Neural progenitor cell (in vitro differentiated cells): ENCODE measurements around the gene HDAC1. TPM values are rescaled to one million over a fixed set of nuclear protein-coding genes. Genes with fewer than 3 reads are reported as not detected.

Experiments
- DNase-seq: peaks from one replicate; pipeline ENCODE4 v3.0.0-alpha.2; 2016; ENCODE audit warnings: low spot score
- H2AFZ ChIP-seq: fragments of 200-600 bp; sonication (generic); replicated peaks from 2 replicates; pipeline ENCODE4 v1.6.1; 2016; ENCODE audit warnings: antibody characterized with exemption
- H3F3A ChIP-seq: fragments of 200-600 bp; sonication (generic); 2 replicates; pipeline ENCODE4 v1.6.1; 2016; ENCODE audit warnings: antibody characterized with exemption, low read depth
- H3K27ac ChIP-seq: fragments of 200-600 bp; sonication (generic); 2 replicates; pipeline ENCODE4 v1.5.1; 2016; ENCODE audit warnings: mild to moderate bottlenecking
- H3K27me3 ChIP-seq: fragments of 200-600 bp; sonication (generic); 2 replicates; pipeline ENCODE4 v1.6.1; 2016; ENCODE audit warnings: mild to moderate bottlenecking, moderate library complexity
- H3K36me3 ChIP-seq: fragments of 200-600 bp; sonication (generic); 2 replicates; pipeline ENCODE4 v1.5.1; 2016
- H3K4me1 ChIP-seq: fragments of 200-600 bp; sonication (generic); 2 replicates; pipeline ENCODE4 v1.6.1; 2016; ENCODE audit warnings: mixed run types
- H3K4me2 ChIP-seq: fragments of 200-600 bp; sonication (generic); 2 replicates; pipeline ENCODE4 v1.6.1; 2016
- H3K4me3 ChIP-seq: fragments of 200-600 bp; sonication (generic); 2 replicates; pipeline ENCODE4 v1.5.1; 2016
- H3K79me2 ChIP-seq: fragments of 200-600 bp; sonication (generic); 2 replicates; pipeline ENCODE4 v1.6.1; 2016; ENCODE audit warnings: low read depth
- H3K9ac ChIP-seq: fragments of 200-600 bp; sonication (generic); 2 replicates; pipeline ENCODE4 v1.6.1; 2016
- H3K9me3 ChIP-seq: fragments of 200-600 bp; sonication (generic); 2 replicates; pipeline ENCODE4 v1.5.1; 2016; ENCODE audit warnings: low read depth
- H4K20me1 ChIP-seq: fragments of 200-600 bp; sonication (generic); 2 replicates; pipeline ENCODE4 v1.6.1; 2016; ENCODE audit warnings: low read depth
- H3K27ac Mint-ChIP-seq: 3 replicates; pipeline ENCODE4 v1.8.0; 2021; ENCODE audit warnings: mixed read lengths
- H3K27me3 Mint-ChIP-seq: 2 replicates; pipeline ENCODE4 v1.8.0; 2022; ENCODE audit warnings: low read depth, mild to moderate bottlenecking, inconsistent platforms, moderate library complexity, mixed read lengths; ENCODE audit not compliant: insufficient read depth
- H3K36me3 Mint-ChIP-seq: 3 replicates; pipeline ENCODE4 v1.8.0; 2021; ENCODE audit warnings: mixed read lengths
- H3K4me1 Mint-ChIP-seq: 3 replicates; pipeline ENCODE4 v1.8.0; 2021; ENCODE audit warnings: mixed read lengths
- H3K4me3 Mint-ChIP-seq: 3 replicates; pipeline ENCODE4 v1.8.0; 2021; ENCODE audit warnings: mild to moderate bottlenecking, moderate library complexity, mixed read lengths
- H3K9me3 Mint-ChIP-seq: 3 replicates; pipeline ENCODE4 v1.8.0; 2020; ENCODE audit warnings: mixed read lengths
- EZH2 ChIP-seq: fragments of 200-600 bp; sonication (generic); IDR thresholded peaks from 2 replicates; pipeline ENCODE4 v1.6.1; 2017; ENCODE audit warnings: antibody characterized with exemption, mild to moderate bottlenecking, moderate library complexity
- EZH2phosphoT487 ChIP-seq: fragments of 200-600 bp; sonication (generic); IDR thresholded peaks from 2 replicates; pipeline ENCODE4 v1.6.1; 2017; ENCODE audit warnings: antibody characterized with exemption
- total RNA-seq: library from RNA; depleted of rRNA; stranded (reverse); fragments of >200 nt; gene quantifications from 2 replicates; pipeline ENCODE4 v1.2.3, GENCODE V29; 2015; ENCODE audit warnings: low replicate concordance
- TF ChIP-seq, protein P1 (sequence below): fragments of 200-600 bp; sonication (generic); IDR thresholded peaks from 2 replicates; pipeline ENCODE4 v1.5.1; 2017; ENCODE audit warnings: antibody characterized with exemption, mild to moderate bottlenecking

The HDAC1 gene
- total RNA-seq, 1 donor from 2014 or later, result 129 TPM

DNA sequence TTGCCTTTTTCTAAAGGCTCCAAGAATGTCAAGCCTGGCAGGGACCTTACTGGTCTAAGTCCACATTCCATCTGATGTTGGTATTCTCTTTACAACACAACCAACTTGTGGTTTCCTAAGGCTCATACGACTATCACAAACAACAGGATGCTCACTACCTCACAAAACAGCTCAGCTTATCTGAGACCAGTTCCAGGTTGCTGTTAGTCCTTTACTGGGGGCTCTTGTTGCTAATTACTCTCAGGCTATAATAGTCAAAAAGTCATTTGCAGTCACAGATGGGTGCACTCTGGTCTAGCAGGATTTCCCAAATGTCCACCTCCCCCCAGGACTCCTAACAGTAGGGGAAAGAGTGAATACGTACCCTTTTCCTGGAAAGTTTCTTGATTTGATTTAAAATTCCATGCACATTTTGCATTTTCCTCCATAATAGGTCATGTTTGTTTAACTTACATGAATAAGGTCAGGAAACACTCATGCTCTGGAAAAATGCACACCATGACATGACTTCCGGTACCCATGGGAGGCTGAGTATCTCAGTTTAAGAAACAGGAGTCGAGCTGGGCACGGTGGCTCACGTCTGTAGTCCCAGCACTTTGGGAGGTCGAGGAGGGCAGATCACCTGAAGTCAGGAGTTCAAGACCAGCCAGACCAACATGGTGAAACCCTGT is 24.8 kb upstream of the HDAC1 start:
- no peaks in the 10 kb centered on the region for H3K36me3 ChIP-seq
- no peak overlapping the region for H3K4me2 ChIP-seq
- no peak overlapping the region for H3K9ac ChIP-seq
- no peak overlapping the region for H3K4me3 ChIP-seq
- no peaks in the 10 kb centered on the region for H3F3A ChIP-seq
- no peak overlapping the region for H2AFZ ChIP-seq
- Mint-ChIP-seq H3K27me3 (peaks cover 2% of the 10 kb centered on the region), H3K27ac (no peak overlapping the region), H3K4me1 (peaks cover 7% of the 10 kb centered on the region), H3K36me3 (no peaks in the 10 kb centered on the region), H3K4me3 (no peak overlapping the region), H3K9me3 (no peaks in the 10 kb centered on the region)
- H4K20me1 ChIP-seq, result no peaks in the 10 kb centered on the region
- no peaks in the 10 kb centered on the region for H3K79me2 ChIP-seq
- TF ChIP-seq EZH2 (no peak), EZH2phosphoT487 (no peak)
- TF ChIP-seq, protein P1, sequence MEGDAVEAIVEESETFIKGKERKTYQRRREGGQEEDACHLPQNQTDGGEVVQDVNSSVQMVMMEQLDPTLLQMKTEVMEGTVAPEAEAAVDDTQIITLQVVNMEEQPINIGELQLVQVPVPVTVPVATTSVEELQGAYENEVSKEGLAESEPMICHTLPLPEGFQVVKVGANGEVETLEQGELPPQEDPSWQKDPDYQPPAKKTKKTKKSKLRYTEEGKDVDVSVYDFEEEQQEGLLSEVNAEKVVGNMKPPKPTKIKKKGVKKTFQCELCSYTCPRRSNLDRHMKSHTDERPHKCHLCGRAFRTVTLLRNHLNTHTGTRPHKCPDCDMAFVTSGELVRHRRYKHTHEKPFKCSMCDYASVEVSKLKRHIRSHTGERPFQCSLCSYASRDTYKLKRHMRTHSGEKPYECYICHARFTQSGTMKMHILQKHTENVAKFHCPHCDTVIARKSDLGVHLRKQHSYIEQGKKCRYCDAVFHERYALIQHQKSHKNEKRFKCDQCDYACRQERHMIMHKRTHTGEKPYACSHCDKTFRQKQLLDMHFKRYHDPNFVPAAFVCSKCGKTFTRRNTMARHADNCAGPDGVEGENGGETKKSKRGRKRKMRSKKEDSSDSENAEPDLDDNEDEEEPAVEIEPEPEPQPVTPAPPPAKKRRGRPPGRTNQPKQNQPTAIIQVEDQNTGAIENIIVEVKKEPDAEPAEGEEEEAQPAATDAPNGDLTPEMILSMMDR, result no peak
- DNase-seq, result no peak
- H3K27me3 ChIP-seq, result no peaks in the 10 kb centered on the region
- no peaks in the 10 kb centered on the region for H3K9me3 ChIP-seq
- no peaks in the 10 kb centered on the region for H3K4me1 ChIP-seq
- H3K27ac ChIP-seq, result no peak overlapping the region

DNA sequence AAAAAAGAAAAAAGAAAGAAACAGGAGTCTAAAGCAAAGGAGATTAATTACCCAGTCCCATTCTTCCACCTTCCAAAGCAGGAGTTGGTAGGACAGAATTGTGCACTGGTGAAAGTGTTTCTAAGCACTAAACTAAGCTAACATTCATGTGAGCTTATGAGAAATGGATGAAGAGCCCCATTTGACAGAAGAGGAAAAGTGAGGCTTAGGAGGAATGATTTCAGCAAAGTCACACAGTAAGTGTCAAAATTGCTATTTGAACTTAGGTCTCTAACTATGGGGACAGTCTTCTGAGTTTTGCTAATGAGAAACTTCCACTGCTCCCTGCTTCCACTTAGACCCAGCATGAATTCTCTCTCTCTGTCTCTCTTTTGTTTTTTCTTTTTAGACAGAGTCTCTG is 22.1 kb upstream of the HDAC1 start:
- H3K27ac Mint-ChIP-seq, result no peak overlapping the region
- peaks cover 25% of the 10 kb centered on the region for H3K4me1 Mint-ChIP-seq
- peaks cover 3% of the 10 kb centered on the region for H3K27me3 Mint-ChIP-seq

DNA sequence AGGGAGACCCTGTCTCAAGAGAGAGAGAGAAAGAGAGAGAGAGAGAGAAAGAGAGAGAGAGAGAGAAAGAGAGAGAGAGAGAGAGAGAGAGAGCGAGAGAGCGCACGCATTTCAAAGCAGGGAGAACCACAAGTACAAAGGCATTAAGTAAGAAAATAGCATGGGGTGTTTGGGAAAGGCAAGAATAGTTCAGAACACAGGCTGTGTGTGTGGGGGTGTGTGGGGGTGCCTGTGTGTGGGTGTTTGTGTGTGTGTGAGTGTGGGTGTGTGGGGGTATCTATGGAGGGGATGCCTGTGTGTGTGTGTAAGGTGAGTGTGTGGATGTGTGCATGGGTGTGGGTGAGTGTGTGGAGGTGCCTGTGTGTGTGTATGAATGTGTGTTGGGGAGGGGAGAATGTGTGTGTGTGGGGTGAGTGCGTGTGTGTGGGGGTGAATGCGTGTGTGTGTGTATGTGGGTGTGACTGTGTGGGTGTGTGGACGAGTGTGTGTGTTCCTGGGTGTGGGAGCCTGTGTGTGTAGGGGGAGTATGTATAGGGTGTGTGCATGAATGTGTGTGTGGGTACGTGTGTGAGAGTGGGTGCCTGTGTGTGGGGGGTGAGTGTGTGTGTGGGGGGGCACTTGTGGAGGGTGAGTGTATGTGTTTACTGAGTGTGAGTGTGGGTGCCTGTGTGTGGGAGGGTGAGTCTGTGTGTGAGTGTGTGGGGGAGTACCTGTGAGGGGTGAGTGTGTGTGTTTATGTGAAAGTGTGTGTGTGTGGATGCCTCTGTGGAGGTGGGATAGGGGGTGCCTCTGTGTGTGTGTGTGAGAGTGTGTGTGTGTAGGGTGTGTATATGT is 19.1 kb upstream of the HDAC1 start:
- Histone ChIP-seq H2AFZ (no peak overlapping the region), H3K27ac (no peak overlapping the region), H3K4me2 (no peak overlapping the region), H3K9me3 (no peaks in the 10 kb centered on the region), H3K9ac (no peak overlapping the region), H3K36me3 (no peaks in the 10 kb centered on the region), H3K79me2 (no peaks in the 10 kb centered on the region), H3K27me3 (peaks cover 7% of the 10 kb centered on the region), H3K4me1 (peaks cover 9% of the 10 kb centered on the region), H3K4me3 (no peak overlapping the region), H3F3A (no peaks in the 10 kb centered on the region), H4K20me1 (no peaks in the 10 kb centered on the region)
- Mint-ChIP-seq H3K36me3 (no peaks in the 10 kb centered on the region), H3K27ac (no peak overlapping the region), H3K27me3 (peaks cover 3% of the 10 kb centered on the region), H3K4me1 (peaks cover 21% of the 10 kb centered on the region), H3K9me3 (no peaks in the 10 kb centered on the region), H3K4me3 (no peak overlapping the region)
- no peak for DNase-seq
- TF ChIP-seq, protein P1, result no peak
- TF ChIP-seq EZH2phosphoT487, result no peak
- no peak for TF ChIP-seq EZH2

More for the DNA sequence above, 22.1 kb upstream of the HDAC1 start:
- Histone ChIP-seq H3K9me3 (no peaks in the 10 kb centered on the region), H3F3A (no peaks in the 10 kb centered on the region), H3K36me3 (no peaks in the 10 kb centered on the region), H3K79me2 (no peaks in the 10 kb centered on the region), H3K27ac (no peak overlapping the region), H4K20me1 (no peaks in the 10 kb centered on the region), H2AFZ (no peak overlapping the region), H3K4me2 (no peak overlapping the region), H3K9ac (no peak overlapping the region), H3K4me1 (peaks cover 9% of the 10 kb centered on the region), H3K4me3 (no peak overlapping the region), H3K27me3 (peaks cover 1% of the 10 kb centered on the region)
- no peak for DNase-seq
- no peak for TF ChIP-seq EZH2phosphoT487
- TF ChIP-seq, protein P1, result no peak
- no peak for TF ChIP-seq EZH2
- no peak overlapping the region for H3K4me3 Mint-ChIP-seq
- no peaks in the 10 kb centered on the region for H3K36me3 Mint-ChIP-seq
- no peaks in the 10 kb centered on the region for H3K9me3 Mint-ChIP-seq
